ELF-1 (cell line): ENCODE data around the gene SHLD2.
"Not testable (repeated sequence)": the region's sequence is repeated elsewhere in the genome, so short reads cannot be mapped to it uniquely, and the experiment has no call there.

Experiments used
- DNase-seq: peaks from one replicate; pipeline ENCODE4 v3.0.0-alpha.2; 2016; ENCODE audit warnings: low read depth, low spot score

Gene SHLD2

GRCh38 chr10:87211848-87212247, 116.8 kb downstream of the SHLD2 start:
- peak; percentile 59 for DNase-seq

GRCh38 chr10:87213150-87213765, 118.3 kb downstream of the SHLD2 start:
- not testable (repeated sequence) for DNase-seq

GRCh38 chr10:87213806-87214205, 118.8 kb downstream of the SHLD2 start:
- DNase-seq, result not testable (repeated sequence)

DNA sequence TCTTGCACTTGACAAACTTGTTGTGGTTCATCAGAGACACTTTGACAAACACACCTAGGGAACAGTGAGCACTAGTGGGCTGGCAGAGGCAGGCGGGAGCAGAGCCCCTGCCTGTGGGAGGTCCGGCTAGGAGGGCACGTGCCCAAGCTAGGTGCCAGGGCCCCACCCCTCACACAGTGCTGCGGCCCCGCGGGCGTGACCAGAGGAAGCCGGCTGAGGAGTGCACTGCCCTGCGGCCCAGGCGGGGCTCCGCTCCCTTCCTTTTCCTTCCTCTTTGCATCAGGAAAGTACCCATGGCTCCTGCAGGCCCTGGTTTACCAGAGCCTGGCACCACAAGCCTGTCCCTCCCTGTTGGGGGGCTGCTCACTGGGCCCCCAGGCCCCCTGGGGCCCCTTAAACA, 121.1 kb downstream of the SHLD2 start:
- not testable (repeated sequence) for DNase-seq

DNA sequence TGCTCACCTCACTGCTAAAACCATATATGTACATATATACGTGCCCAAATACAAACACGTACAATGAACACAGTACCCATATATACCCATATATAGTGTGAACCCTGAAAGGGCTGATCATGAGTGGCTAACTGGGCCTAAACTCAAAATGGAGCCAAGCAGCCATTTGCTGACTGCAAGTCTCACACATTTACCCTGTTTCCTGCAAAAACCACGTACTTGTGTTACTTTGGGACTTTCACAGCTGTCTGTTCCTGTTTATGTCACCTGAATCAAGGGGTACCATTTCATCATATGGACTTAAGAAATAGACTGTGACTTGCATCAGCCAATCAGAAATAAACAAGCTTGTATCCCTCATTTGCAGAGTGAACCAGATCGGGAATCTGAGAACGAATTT, 124.4 kb downstream of the SHLD2 start:
- DNase-seq, result not testable (repeated sequence)

GRCh38 chr10:87222789-87223188, 127.8 kb downstream of the SHLD2 start:
- DNase-seq, result not testable (repeated sequence)

DNA sequence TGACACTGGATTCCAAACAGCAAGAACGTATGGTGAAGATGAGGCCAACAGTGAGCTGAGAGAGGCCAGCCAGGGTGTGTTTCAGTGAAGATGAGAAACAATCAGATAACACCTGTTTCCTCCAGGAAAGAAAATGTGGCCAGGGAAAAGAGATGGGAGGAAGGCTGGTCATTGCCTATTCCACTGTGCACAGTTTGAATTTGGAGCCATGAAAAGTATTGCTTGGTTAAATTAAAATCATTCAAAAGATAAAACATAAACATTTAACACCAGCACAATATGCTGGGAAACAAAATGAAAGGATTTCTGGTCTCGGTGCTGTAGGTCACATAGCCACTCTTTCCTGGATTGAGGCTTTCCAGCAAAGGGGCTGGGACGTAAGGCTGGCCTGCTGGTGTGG, 130.1 kb downstream of the SHLD2 start, which contains the start of gene NUTM2A:
Gene NUTM2A, plus strand, starts transcription at position 301 of the 400 bp plus-strand sequence. CDS start 383 bp downstream, outside the sequence.
- DNase-seq, result not testable (repeated sequence)

GRCh38 chr10:87228247-87228646, 133.2 kb downstream of the SHLD2 start:
- DNase-seq, result not testable (repeated sequence)

DNA sequence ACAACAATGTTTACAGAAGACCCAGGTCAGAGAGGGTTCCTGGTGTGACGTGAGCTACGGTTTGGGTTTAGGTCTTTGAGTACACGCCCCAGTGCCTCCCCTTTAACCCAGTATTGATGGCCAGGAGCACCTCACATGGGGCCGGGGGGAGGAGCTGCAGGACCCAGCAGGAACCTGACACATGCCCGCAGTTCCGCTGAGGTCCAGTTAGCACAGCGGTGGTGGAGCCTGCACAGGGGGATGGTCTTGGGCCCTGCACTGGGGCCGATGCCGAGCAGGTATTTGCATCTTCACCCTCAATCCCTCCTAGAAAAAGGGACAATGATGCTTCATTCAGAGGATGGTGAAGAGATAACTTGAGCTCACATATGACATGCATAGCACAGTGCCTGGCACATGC, 134.2 kb downstream of the SHLD2 start:
- DNase-seq, result not testable (repeated sequence)

DNA sequence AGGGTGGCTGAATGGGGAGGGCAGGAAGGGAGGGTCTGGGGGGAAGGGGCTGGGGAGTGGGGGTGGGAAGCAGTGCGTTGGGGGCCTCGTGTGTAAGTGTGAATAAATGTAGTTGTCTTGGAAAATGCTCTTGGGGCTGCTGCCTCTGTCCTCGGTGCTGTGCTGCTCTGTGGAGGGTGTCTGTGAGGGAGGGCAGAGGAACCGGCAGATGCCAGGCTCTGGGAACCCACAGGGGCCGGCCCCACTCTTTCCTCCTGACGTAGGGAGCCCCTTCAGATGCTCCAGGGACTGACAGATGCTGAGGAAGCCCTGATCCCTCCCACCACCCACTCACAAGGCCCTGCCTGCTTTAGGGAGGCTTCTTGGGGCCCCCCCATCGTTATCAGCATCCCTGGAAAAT, 139.8 kb downstream of the SHLD2 start:
- not testable (repeated sequence) for DNase-seq

GRCh38 chr10:87237244-87237643, 142.2 kb downstream of the SHLD2 start:
- DNase-seq, result not testable (repeated sequence)

DNA sequence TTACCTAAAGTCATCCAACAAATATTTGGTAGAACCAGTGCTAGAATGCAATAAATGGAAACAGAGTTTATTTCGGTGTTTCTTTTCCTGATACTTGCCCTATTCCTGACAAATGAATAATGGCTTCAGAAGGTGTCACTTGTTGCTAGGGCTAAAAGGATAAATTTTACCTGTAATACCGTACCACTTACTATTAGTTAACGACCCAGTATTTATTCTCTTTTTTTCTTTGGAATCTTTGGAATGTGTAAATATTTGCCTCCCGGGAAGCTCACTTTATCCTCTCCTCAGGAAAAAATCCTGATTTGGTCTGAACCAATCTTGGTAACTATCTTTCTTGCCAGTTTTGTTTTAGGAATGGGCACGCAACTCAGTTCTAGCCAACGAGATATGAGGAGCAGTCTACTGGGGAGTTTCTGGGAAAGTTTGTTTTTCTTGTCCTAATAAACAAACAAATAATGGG, 144.4 kb downstream of the SHLD2 start:
- DNase-seq, result not testable (repeated sequence)
